GM10847 (cell line): ENCODE results near the gene C1orf87.

Experiments
- POLR2A ChIP-seq: IDR thresholded peaks from 2 replicates; pipeline ENCODE4 v1.6.1; 2011; ENCODE audit not compliant: insufficient read length; ENCODE audit errors: extremely low read depth

Gene C1orf87

DNA sequence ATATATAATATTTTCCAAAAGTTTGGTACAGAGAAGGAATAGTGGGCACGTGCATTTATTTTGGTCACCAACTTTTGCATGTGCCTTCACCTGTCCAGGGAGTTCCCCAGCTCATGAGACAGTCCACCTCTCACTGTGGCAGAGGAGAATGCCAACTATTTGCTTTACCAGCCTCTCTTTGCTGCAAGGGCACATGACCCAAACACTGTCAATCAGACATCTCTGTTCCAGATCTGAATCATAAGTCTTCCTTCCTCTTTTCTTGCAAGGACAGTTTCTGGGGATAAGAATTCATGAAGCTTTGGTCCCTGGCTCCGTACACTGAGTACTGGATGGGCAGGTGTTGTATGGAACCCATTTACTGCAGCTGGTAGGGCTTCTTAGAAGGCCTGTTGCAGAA lies 38.6 kb downstream of the C1orf87 start:
- no peak for TF ChIP-seq POLR2A

- no peak for TF ChIP-seq POLR2A
Observed at GRCh38 chr1:60033066-60033465, 40.5 kb downstream of the C1orf87 start.

GRCh38 chr1:60031146-60031545 lies 42.4 kb downstream of the C1orf87 start:
- no peak for TF ChIP-seq POLR2A

GRCh38 chr1:60025552-60025951 lies 48.0 kb downstream of the C1orf87 start:
- no peak for TF ChIP-seq POLR2A

- TF ChIP-seq POLR2A, result no peak
Observed at GRCh38 chr1:60017508-60018205, 55.9 kb downstream of the C1orf87 start.

- no peak for TF ChIP-seq POLR2A
Observed at GRCh38 chr1:60010690-60011089, 62.9 kb downstream of the C1orf87 start.

GRCh38 chr1:60008500-60008899 lies 65.1 kb downstream of the C1orf87 start:
- no peak for TF ChIP-seq POLR2A

- no peak for TF ChIP-seq POLR2A
Observed at GRCh38 chr1:60000625-60001024, 72.9 kb downstream of the C1orf87 start.

GRCh38 chr1:59999746-60000145 lies 73.8 kb downstream of the C1orf87 start:
- TF ChIP-seq POLR2A, result no peak

- TF ChIP-seq POLR2A, result no peak
Observed at GRCh38 chr1:59999006-59999405, 74.6 kb downstream of the C1orf87 start.

GRCh38 chr1:59997479-59998115 lies 76.0 kb downstream of the C1orf87 start:
- no peak for TF ChIP-seq POLR2A

GRCh38 chr1:59994302-59995198 lies 79.0 kb downstream of the C1orf87 start:
- TF ChIP-seq POLR2A, result no peak

DNA sequence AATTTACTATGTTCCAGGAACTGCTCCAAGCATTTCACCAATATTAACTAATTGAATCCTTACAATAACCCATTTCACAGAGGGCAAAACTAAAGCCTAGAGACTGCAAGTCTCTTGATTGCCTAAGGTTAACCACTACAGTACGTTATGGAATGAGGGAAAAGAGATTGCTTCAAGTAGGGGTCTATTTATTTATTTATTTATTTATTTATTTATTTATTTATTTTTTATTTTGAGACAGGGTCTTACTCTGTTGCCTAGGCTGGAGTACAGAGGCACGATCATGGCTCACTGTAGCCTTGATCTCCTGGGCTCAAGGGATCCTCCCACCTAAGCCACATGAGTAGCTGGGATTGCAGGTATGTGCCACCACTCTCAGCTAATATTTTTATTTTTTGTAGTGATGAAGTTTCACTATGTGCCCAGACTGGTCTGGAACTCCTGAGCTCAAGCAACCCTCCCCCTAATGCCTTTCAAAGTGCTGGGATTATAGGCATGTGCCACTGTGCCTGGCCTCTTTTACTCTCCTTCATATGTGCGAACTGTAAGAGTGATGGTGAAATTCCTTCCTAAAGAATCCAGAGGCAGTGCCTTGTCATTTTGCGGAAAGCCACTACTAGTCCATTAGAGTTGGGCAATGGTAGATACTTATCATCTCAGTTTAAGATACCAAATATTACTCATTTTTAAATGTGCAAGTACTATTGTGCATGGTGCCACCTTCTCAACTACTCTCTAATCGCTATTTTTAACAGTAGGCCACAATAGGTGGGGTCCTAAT lies 81.3 kb downstream of the C1orf87 start:
- no peak for TF ChIP-seq POLR2A

DNA sequence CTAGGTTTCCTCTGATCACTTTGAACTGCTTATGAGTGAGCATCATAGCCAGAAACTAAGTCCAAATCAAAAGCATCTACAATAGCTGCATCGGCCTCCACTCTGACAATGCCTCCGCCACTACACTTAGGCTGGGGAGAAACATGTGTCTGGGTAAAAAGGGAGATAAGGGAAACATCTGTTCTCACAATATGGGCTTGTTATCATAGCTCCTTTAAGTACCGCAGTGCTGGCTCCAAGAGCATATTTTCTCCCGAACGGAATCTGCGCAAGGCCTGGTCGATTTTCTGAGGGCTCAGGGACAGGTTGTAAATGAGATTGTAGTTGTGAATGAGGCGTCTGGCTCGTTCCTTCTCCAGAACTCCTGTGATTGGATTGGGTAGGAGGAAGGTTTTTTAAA lies 83.1 kb downstream of the C1orf87 start:
- no peak for TF ChIP-seq POLR2A

DNA sequence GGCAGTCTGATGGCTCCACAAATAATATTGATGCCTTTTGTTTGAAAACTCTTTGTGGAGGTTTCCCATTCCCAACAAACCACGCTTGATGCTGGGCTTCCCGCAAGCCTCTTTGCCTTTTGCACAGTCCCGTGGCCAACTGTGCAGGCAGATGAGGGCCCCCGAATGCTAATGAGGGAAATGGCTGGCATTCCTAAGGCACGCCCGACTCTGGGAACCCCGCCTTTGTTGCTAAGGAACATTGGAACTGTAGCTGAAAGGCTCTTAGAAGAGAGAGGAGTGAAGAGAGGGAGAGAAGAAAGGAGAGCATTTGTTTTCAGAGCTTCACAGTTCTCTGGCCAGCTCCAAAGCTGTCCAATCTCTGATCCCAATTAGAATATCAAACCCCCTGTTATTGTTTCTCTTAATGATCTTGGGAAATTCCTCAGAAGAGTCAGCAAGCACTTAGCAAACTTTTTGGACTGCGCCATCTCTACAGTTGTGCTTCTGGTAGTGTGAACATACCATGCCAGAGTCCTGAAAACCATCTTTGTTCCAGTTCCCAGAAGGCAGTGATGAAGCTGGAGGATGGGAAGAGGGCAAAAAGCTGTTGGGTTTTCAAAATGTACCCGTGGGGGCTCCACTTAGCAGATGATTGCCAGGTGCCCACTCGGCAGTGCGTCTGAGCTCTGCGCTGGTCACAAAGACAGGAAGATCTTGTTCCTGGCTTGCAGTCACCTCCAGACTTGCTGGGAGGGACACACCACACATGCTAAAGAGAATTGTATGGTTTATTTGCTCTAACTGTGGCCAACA lies 86.9 kb downstream of the C1orf87 start:
- TF ChIP-seq POLR2A, result no peak
